Epithelial cell of proximal tubule (primary cell): ENCODE results near the gene CELF5. TPM values are rescaled to one million over a fixed set of nuclear protein-coding genes. Genes with fewer than 3 reads are reported as not detected.

ENCODE experiments used
- DNase-seq: peaks from one replicate; pipeline ENCODE4 v3.0.0-alpha.2; 2011; ENCODE audit warnings: low read depth
- H3K4me3 ChIP-seq: 2 replicates; pipeline ENCODE4 v1.5.1; 2011; ENCODE audit warnings: low read depth, mild to moderate bottlenecking, low read length
- CTCF ChIP-seq: conservative IDR thresholded peaks from 2 replicates; pipeline ENCODE4 v1.5.1; 2012; ENCODE audit warnings: low read depth, mild to moderate bottlenecking, low read length
- total RNA-seq: library from RNA; depleted of rRNA; stranded (reverse); fragments of >200 nt; gene quantifications from 2 replicates; pipeline ENCODE4 v1.2.3, GENCODE V29; 2015

The CELF5 gene
- total RNA-seq, 1 donor from 2014 or later, result not detected

- no peak overlapping the region for H3K4me3 ChIP-seq
- no peak for DNase-seq
- TF ChIP-seq CTCF, result no peak
These were observed 85.3 kb downstream of the CELF5 start for GRCh38 chr19:3309724-3310123.

GRCh38 chr19:3310280-3310679 is 85.8 kb downstream of the CELF5 start:
- H3K4me3 ChIP-seq, result no peak overlapping the region
- DNase-seq, result no peak
- TF ChIP-seq CTCF, result no peak

- DNase-seq, result no peak
- no peak overlapping the region for H3K4me3 ChIP-seq
- no peak for TF ChIP-seq CTCF
These were observed 86.2 kb downstream of the CELF5 start for GRCh38 chr19:3310711-3311110.

GRCh38 chr19:3313199-3313575 is 88.7 kb downstream of the CELF5 start:
- no peak for TF ChIP-seq CTCF
- DNase-seq, result no peak
- H3K4me3 ChIP-seq, result no peak overlapping the region

GRCh38 chr19:3314962-3315675 is 90.7 kb downstream of the CELF5 start:
- no peak for DNase-seq
- no peak for TF ChIP-seq CTCF

GRCh38 chr19:3315676-3315973 is 91.2 kb downstream of the CELF5 start:
- no peak overlapping the region for H3K4me3 ChIP-seq
- TF ChIP-seq CTCF, result no peak
- no peak for DNase-seq

More at GRCh38 chr19:3314962-3315675, 90.7 kb downstream of the CELF5 start:
- no peak overlapping the region for H3K4me3 ChIP-seq

GRCh38 chr19:3316132-3316648 is 91.7 kb downstream of the CELF5 start:
- DNase-seq, result no peak
- H3K4me3 ChIP-seq, result no peak overlapping the region
- TF ChIP-seq CTCF, result no peak
